Measurements from ENCODE around the gene USP44.

GRCh38 chr12:95571369-95571768 lies 20.1 kb upstream of the USP44 start:
- TF ChIP-seq TEAD4 (IDR thresholded peaks at IDR 0.05; ENCODE audit: borderline replicate concordance, insufficient read depth): no peak
- no peak for TF ChIP-seq CTCF (IDR thresholded peaks at IDR 0.05)
- TF ChIP-seq USF1 (IDR thresholded peaks at IDR 0.05; ENCODE audit: borderline replicate concordance, low read depth): no peak
- TF ChIP-seq CHD2 (IDR thresholded peaks at IDR 0.05; ENCODE audit: low read length, partially characterized antibody): no peak
- TF ChIP-seq REST (IDR thresholded peaks at IDR 0.05; ENCODE audit: low read depth, low read length): no peak
- no peak for TF ChIP-seq RAD21 (IDR thresholded peaks at IDR 0.05; ENCODE audit: low read length)
